ENCODE results near the gene ERN1. TPM values are rescaled to one million over a fixed set of nuclear protein-coding genes. Genes with fewer than 3 reads are reported as not detected.

ERN1 gene
- total and polyA plus RNA-seq, 2 of the 13 experiments (the other 11 are each of a cell fraction or from before 2014, with no cell fraction given): 6.0 to 12.7 TPM

DNA sequence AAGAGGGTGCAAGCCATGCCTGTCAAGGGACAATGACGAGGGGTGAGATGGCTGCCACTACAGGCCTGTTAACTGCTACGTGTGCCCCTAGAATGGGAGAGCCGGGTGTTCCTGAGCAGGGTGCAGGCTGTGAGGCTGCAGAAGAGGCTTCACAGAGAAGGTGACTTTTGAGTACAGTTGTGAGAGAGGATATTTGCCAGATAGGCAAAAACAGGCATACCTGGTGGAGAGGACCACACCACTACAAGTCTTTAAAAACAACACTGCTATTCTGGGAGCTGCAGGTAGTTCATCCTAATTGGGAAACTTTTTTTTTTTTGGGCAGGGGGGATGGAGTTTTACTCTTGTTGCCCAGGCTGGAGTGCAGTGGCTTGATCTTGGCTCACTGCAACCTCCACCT is 58.8 kb downstream of the ERN1 start:
- in situ Hi-C loops (cut with HindIII; ENCODE audit: extremely low pct_ligation_motif_present, low pct_unique_long_range_greater_than_20kb): no loop called here
- Histone ChIP-seq H3K4me2 (ENCODE audit: low read depth, low read length) (no peak overlapping the region), H3K9ac (ENCODE audit: insufficient read depth, low read depth, low read length) (no peak overlapping the region), H3K4me3 (replicated peaks in 1 of 3; ENCODE audit: insufficient read depth in 1 of 3, low read depth in 2 of 3, low read length in 3 of 3) (no peak overlapping the region), H3K27me3 (ENCODE audit: control insufficient read depth in 1 of 2, insufficient read depth in 2 of 2, low read length in 2 of 2) (no peaks in the 10 kb centered on the region), H3K4me1 (ENCODE audit: insufficient read depth, low read length) (peaks cover 27% of the 10 kb centered on the region), H3K27ac (ENCODE audit: extremely low read length, insufficient read depth, low read length) (no peak overlapping the region), H4K20me1 (ENCODE audit: insufficient read depth, low read length) (no peaks in the 10 kb centered on the region), H2AFZ (ENCODE audit: low read length) (no peak overlapping the region), H3K79me2 (ENCODE audit: insufficient read depth, low read length) (no peaks in the 10 kb centered on the region), H3K9me3 (ENCODE audit: low read length) (peaks cover 8% of the 10 kb centered on the region), H3K36me3 (replicated peaks in 1 of 2; ENCODE audit: control insufficient read depth in 1 of 2, insufficient read depth in 2 of 2, low read length in 2 of 2) (peaks cover 27 to 67% of the 10 kb centered on the region in 2 experiments)
- ChIA-PET CTCF (ENCODE audit: low intra/inter-chr PET ratio, low total read pairs) (no interaction called here), POLR2A (interaction anchor here (0.6 kb wide), 1 partner anchor 20 kb away, joined by 3 read pairs; no protein-coding TSS in a partner anchor)
- ATAC-seq: no peak
- no peak for DNase-seq (ENCODE audit: low spot score)
- WGBS (ENCODE audit: low lambda C conversion rate): 100% methylated on average over 3 of the region's 3 CpGs
- FAIRE-seq: no peak
- BruUV-seq (replicated peaks): no TSS peak
- intact Hi-C loops (cut with micrococcal nuclease; ENCODE audit: unreplicated experiment): no loop called here
- peak; percentile 64 to 72 for TF ChIP-seq MAFK (conservative IDR thresholded peaks at IDR 0.05 in 1 of 2, IDR thresholded peaks at IDR 0.05 in 1 of 2; ENCODE audit: low read length in 2 of 2)
- TF ChIP-seq, protein P1, sequence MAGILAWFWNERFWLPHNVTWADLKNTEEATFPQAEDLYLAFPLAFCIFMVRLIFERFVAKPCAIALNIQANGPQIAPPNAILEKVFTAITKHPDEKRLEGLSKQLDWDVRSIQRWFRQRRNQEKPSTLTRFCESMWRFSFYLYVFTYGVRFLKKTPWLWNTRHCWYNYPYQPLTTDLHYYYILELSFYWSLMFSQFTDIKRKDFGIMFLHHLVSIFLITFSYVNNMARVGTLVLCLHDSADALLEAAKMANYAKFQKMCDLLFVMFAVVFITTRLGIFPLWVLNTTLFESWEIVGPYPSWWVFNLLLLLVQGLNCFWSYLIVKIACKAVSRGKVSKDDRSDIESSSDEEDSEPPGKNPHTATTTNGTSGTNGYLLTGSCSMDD (CRISPR knock-in tag; IDR thresholded peaks at IDR 0.05): no peak
- TF ChIP-seq, protein P2, sequence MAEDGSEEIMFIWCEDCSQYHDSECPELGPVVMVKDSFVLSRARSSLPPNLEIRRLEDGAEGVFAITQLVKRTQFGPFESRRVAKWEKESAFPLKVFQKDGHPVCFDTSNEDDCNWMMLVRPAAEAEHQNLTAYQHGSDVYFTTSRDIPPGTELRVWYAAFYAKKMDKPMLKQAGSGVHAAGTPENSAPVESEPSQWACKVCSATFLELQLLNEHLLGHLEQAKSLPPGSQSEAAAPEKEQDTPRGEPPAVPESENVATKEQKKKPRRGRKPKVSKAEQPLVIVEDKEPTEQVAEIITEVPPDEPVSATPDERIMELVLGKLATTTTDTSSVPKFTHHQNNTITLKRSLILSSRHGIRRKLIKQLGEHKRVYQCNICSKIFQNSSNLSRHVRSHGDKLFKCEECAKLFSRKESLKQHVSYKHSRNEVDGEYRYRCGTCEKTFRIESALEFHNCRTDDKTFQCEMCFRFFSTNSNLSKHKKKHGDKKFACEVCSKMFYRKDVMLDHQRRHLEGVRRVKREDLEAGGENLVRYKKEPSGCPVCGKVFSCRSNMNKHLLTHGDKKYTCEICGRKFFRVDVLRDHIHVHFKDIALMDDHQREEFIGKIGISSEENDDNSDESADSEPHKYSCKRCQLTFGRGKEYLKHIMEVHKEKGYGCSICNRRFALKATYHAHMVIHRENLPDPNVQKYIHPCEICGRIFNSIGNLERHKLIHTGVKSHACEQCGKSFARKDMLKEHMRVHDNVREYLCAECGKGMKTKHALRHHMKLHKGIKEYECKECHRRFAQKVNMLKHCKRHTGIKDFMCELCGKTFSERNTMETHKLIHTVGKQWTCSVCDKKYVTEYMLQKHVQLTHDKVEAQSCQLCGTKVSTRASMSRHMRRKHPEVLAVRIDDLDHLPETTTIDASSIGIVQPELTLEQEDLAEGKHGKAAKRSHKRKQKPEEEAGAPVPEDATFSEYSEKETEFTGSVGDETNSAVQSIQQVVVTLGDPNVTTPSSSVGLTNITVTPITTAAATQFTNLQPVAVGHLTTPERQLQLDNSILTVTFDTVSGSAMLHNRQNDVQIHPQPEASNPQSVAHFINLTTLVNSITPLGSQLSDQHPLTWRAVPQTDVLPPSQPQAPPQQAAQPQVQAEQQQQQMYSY (CRISPR knock-in tag; IDR thresholded peaks at IDR 0.05): no peak
- no peak for TF ChIP-seq NFKBIZ (CRISPR knock-in tag; IDR thresholded peaks at IDR 0.05)
- TF ChIP-seq, protein P3, sequence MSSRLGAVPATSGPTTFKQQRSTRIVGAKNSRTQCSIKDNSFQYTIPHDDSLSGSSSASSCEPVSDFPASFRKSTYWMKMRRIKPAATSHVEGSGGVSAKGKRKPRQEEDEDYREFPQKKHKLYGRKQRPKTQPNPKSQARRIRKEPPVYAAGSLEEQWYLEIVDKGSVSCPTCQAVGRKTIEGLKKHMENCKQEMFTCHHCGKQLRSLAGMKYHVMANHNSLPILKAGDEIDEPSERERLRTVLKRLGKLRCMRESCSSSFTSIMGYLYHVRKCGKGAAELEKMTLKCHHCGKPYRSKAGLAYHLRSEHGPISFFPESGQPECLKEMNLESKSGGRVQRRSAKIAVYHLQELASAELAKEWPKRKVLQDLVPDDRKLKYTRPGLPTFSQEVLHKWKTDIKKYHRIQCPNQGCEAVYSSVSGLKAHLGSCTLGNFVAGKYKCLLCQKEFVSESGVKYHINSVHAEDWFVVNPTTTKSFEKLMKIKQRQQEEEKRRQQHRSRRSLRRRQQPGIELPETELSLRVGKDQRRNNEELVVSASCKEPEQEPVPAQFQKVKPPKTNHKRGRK (CRISPR knock-in tag; IDR thresholded peaks at IDR 0.05): no peak
- TF ChIP-seq, protein P4, sequence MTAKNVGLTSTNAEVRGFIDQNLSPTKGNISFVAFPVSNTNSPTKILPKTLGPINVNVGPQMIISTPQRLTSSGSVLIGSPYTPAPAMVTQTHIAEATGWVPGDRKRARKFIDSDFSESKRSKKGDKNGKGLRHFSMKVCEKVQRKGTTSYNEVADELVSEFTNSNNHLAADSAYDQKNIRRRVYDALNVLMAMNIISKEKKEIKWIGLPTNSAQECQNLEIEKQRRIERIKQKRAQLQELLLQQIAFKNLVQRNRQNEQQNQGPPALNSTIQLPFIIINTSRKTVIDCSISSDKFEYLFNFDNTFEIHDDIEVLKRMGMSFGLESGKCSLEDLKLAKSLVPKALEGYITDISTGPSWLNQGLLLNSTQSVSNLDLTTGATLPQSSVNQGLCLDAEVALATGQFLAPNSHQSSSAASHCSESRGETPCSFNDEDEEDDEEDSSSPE (CRISPR knock-in tag; IDR thresholded peaks at IDR 0.05): no peak
- no peak for TF ChIP-seq RXRA (CRISPR knock-in tag; IDR thresholded peaks at IDR 0.05)
- TF ChIP-seq ZNF670 (CRISPR knock-in tag; IDR thresholded peaks at IDR 0.05; ENCODE audit: borderline replicate concordance): no peak
- TF ChIP-seq MAFF (IDR thresholded peaks at IDR 0.05; ENCODE audit: low read depth, low read length): peak; percentile 49; the same call in 1 of the 2 replicates
- no peak for TF ChIP-seq NCOA1 (CRISPR knock-in tag; IDR thresholded peaks at IDR 0.05)
- TF ChIP-seq, protein P5, sequence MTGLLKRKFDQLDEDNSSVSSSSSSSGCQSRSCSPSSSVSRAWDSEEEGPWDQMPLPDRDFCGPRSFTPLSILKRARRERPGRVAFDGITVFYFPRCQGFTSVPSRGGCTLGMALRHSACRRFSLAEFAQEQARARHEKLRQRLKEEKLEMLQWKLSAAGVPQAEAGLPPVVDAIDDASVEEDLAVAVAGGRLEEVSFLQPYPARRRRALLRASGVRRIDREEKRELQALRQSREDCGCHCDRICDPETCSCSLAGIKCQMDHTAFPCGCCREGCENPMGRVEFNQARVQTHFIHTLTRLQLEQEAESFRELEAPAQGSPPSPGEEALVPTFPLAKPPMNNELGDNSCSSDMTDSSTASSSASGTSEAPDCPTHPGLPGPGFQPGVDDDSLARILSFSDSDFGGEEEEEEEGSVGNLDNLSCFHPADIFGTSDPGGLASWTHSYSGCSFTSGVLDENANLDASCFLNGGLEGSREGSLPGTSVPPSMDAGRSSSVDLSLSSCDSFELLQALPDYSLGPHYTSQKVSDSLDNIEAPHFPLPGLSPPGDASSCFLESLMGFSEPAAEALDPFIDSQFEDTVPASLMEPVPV (CRISPR knock-in tag; IDR thresholded peaks at IDR 0.05): no peak
- no peak for TF ChIP-seq ETV6 (CRISPR knock-in tag; conservative IDR thresholded peaks at IDR 0.05)
- no peak for TF ChIP-seq NPAS2 (CRISPR knock-in tag; IDR thresholded peaks at IDR 0.05; ENCODE audit: borderline replicate concordance)
- TF ChIP-seq U2AF1 (optimal IDR thresholded peaks at IDR 0.05; ENCODE audit: low read depth, low read length): no peak

Data from HepG2 (cell line).